ENCODE measurements around the gene NHEJ1.
A peak's percentile ranks its signal among the peaks of the same experiment; 100 is the strongest.

Gene NHEJ1

GRCh38 chr2:219184121-219184520 is 23.5 kb upstream of the NHEJ1 start:
- Histone ChIP-seq H3K36me3 (ENCODE audit: insufficient read depth, low read length) (peaks cover 41% of the 10 kb centered on the region), H3K27ac (no peak overlapping the region), H3K4me3 (no peak overlapping the region), H3K9me3 (ENCODE audit: low read depth, low read length) (no peaks in the 10 kb centered on the region), H3K9ac (ENCODE audit: insufficient read length) (no peak overlapping the region)
- DNase-seq (ENCODE audit: low read depth, low spot score) = no peak
- TF ChIP-seq POLR2AphosphoS5 (IDR thresholded peaks at IDR 0.05; ENCODE audit: borderline replicate concordance, low read depth, low read length) (no peak), EZH2 (IDR thresholded peaks at IDR 0.05) (no peak), FOXP2 (optimal IDR thresholded peaks at IDR 0.05; ENCODE audit: control extremely low read depth, extremely low read length, insufficient read depth) (no peak)

DNA sequence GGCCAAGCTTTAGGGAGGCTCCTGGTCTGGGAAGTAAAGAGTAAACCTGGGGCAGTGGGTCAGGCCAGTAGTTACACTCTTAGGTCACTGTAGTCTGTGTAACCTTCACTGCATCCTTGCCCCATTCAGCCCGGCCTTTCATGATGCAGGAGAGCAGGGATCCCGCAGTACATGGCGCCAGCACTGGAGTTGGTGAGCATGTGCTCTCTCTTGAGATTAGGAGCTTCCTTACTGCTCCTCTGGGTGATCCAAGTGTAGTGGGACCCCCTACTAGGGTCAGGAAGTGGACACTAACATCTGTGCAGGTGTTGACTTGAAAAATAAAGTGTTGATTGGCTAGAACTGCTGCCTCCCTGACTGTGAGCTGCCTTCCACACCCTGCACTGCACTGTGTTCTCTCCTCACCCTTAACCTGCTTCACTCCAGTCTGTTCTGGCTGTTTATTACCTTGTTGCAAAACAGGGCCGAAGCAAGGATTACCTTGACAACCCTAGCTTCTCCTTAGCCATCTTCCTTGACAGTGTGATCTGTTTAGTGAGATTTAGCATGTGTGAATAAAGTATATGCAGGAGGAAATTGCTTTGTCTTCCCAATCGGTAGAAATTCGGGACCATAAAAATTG is 22.6 kb upstream of the NHEJ1 start:
- Histone ChIP-seq H3K36me3 (ENCODE audit: insufficient read depth, low read length) (peaks cover 41% of the 10 kb centered on the region), H3K9ac (ENCODE audit: insufficient read length) (no peak overlapping the region), H3K27ac (no peak overlapping the region)

GRCh38 chr2:219182331-219183150 is 21.9 kb upstream of the NHEJ1 start:
- Histone ChIP-seq H3K9me3 (ENCODE audit: low read depth, low read length) (no peaks in the 10 kb centered on the region), H3K4me3 (no peak overlapping the region), H3K36me3 (ENCODE audit: insufficient read depth, low read length) (peaks cover 41% of the 10 kb centered on the region), H3K27ac (no peak overlapping the region), H3K9ac (ENCODE audit: insufficient read length) (no peak overlapping the region)
- no peak for DNase-seq (ENCODE audit: low read depth, low spot score)
- TF ChIP-seq POLR2AphosphoS5 (IDR thresholded peaks at IDR 0.05; ENCODE audit: borderline replicate concordance, low read depth, low read length) (no peak), FOXP2 (optimal IDR thresholded peaks at IDR 0.05; ENCODE audit: control extremely low read depth, extremely low read length, insufficient read depth) (no peak), EZH2 (IDR thresholded peaks at IDR 0.05) (no peak)

More for the DNA sequence above, 22.6 kb upstream of the NHEJ1 start:
- no peak for TF ChIP-seq FOXP2 (optimal IDR thresholded peaks at IDR 0.05; ENCODE audit: control extremely low read depth, extremely low read length, insufficient read depth)
- no peak for TF ChIP-seq POLR2AphosphoS5 (IDR thresholded peaks at IDR 0.05; ENCODE audit: borderline replicate concordance, low read depth, low read length)
- no peak for TF ChIP-seq EZH2 (IDR thresholded peaks at IDR 0.05)
- Histone ChIP-seq H3K4me3 (no peak overlapping the region), H3K9me3 (ENCODE audit: low read depth, low read length) (no peaks in the 10 kb centered on the region)
- no peak for DNase-seq (ENCODE audit: low read depth, low spot score)

DNA sequence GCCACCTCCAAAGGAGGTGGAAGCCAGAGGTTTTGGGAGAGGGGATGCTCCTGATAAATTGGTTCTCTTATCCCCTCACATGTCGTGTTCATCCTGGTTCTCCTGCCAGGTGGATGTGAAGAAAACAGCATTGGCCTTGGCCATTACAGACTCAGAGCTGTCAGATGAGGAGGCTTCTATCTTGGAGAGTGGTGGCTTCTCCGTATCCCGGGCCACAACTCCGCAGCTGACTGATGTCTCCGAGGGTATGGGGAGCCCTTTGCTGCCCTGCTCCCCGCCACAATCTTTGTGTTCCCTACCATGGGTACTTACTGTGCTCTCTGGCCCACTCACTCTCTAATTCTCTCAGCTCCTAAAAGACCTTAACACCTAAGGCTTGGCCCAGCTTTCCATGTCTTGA is 20.9 kb upstream of the NHEJ1 start:
- H3K4me3 ChIP-seq = no peak overlapping the region
- TF ChIP-seq EZH2 (IDR thresholded peaks at IDR 0.05) = no peak
- no peak for TF ChIP-seq POLR2AphosphoS5 (IDR thresholded peaks at IDR 0.05; ENCODE audit: borderline replicate concordance, low read depth, low read length)
- H3K36me3 ChIP-seq (ENCODE audit: insufficient read depth, low read length) = peaks cover 41% of the 10 kb centered on the region
- H3K9ac ChIP-seq (ENCODE audit: insufficient read length) = no peak overlapping the region
- no peak overlapping the region for H3K27ac ChIP-seq
- no peak for DNase-seq (ENCODE audit: low read depth, low spot score)
- no peaks in the 10 kb centered on the region for H3K9me3 ChIP-seq (ENCODE audit: low read depth, low read length)

DNA sequence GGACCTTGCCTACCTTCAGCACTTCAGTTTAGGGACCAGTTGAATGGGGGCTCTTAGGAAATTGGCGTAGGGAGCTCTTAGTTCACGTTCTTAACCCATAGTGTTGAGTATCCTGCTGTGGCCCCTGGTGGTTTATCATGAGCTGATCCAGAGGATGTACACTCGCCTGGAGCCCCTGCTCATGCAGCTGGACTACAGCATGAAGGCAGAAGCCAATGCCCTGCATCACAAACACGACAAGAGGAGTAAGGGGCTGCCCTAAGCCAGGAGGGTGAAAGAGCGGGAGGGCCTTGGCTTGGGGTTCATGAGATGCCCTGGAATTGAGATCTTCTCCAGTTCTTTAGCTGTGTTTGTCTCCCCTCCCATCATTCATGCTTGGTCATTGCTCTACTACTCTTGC is 20.3 kb upstream of the NHEJ1 start:
- Histone ChIP-seq H3K9ac (ENCODE audit: insufficient read length) (no peak overlapping the region), H3K9me3 (ENCODE audit: low read depth, low read length) (no peaks in the 10 kb centered on the region), H3K36me3 (ENCODE audit: insufficient read depth, low read length) (peaks cover 41% of the 10 kb centered on the region), H3K4me3 (no peak overlapping the region), H3K27ac (no peak overlapping the region)
- DNase-seq (ENCODE audit: low read depth, low spot score) = no peak
- TF ChIP-seq EZH2 (IDR thresholded peaks at IDR 0.05) = no peak
- TF ChIP-seq FOXP2 (optimal IDR thresholded peaks at IDR 0.05; ENCODE audit: control extremely low read depth, extremely low read length, insufficient read depth) = no peak
- no peak for TF ChIP-seq POLR2AphosphoS5 (IDR thresholded peaks at IDR 0.05; ENCODE audit: borderline replicate concordance, low read depth, low read length)

- no peaks in the 10 kb centered on the region for H3K9me3 ChIP-seq (ENCODE audit: low read depth, low read length)
- peaks cover 42% of the 10 kb centered on the region for H3K36me3 ChIP-seq (ENCODE audit: insufficient read depth, low read length)
- no peak overlapping the region for H3K27ac ChIP-seq
Measured at GRCh38 chr2:219179601-219180465, 19.2 kb upstream of the NHEJ1 start.

DNA sequence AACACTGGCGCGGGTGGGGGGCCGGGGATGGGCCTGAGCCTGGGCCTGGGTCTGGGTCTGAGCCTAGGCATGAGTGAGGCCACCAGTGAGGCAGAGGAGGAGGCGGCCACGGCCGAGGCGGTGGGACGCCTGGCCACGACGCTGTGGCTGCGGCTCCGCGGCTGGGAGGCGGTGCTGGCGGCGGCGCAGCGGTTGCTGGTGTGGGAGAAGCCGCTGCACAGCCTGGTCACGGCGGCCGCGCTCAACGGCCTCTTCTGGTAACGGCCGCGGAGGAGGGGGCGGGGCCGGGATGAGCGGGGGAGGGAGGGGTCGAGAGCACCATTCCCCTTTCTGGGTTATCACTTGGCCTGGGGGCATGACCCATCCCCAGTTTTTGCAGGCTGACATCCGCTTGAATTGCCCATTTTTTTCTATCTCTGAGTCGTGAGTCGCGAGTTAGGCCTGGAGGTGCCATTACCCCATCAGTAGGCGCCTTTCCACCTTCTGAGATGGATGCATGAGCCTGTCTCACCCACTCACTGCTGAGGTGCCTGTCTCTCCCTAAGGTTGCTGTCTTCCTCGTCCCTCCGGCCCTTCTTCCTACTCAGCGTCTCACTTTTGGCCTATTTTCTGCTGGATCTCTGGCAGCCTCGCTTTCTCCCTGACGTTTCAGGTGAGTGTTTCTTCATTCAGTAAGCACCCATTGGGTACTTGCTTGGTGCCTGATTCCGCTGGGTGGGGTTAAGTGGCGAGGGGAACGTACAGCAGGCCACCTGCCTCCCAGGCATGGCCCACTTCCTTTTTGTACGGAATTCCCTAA is 18.0 kb upstream of the NHEJ1 start:
- Histone ChIP-seq H3K27ac (0 out of 2 replicates have a peak overlapping the region, but pooled peaks have one; percentile 31), H3K9me3 (ENCODE audit: low read depth, low read length) (no peaks in the 10 kb centered on the region), H3K9ac (ENCODE audit: insufficient read length) (peak overlapping the region; percentile 82), H3K36me3 (ENCODE audit: insufficient read depth, low read length) (peaks cover 41% of the 10 kb centered on the region), H3K4me3 (peak overlapping the region; percentile 90)
- no peak for DNase-seq (ENCODE audit: low read depth, low spot score)
- TF ChIP-seq FOXP2 (optimal IDR thresholded peaks at IDR 0.05; ENCODE audit: control extremely low read depth, extremely low read length, insufficient read depth) (no peak), EZH2 (IDR thresholded peaks at IDR 0.05) (no peak), POLR2AphosphoS5 (IDR thresholded peaks at IDR 0.05; ENCODE audit: borderline replicate concordance, low read depth, low read length) (no peak)

More at GRCh38 chr2:219179601-219180465, 19.2 kb upstream of the NHEJ1 start:
- Histone ChIP-seq H3K4me3 (no peak overlapping the region), H3K9ac (ENCODE audit: insufficient read length) (no peak overlapping the region)
- TF ChIP-seq POLR2AphosphoS5 (IDR thresholded peaks at IDR 0.05; ENCODE audit: borderline replicate concordance, low read depth, low read length) (no peak), EZH2 (IDR thresholded peaks at IDR 0.05) (no peak), FOXP2 (optimal IDR thresholded peaks at IDR 0.05; ENCODE audit: control extremely low read depth, extremely low read length, insufficient read depth) (no peak)
- DNase-seq (ENCODE audit: low read depth, low spot score) = no peak

Data from SK-N-MC (cell line).